ENCODE results near the gene GOLGA6L22.
"Not testable (repeated sequence)": the region's sequence is repeated elsewhere in the genome, so short reads cannot be mapped to it uniquely, and the experiment has no call there.

GOLGA6L22 gene

GRCh38 chr15:22458603-22459002 lies at the start of gene GOLGA6L22:
GOLGA6L22 (plus strand) TSS chr15:22458903; CDS start chr15:22458994, 91 bp downstream.
- not testable (repeated sequence) for DNase-seq (ENCODE audit: low spot score)

- not testable (repeated sequence) for DNase-seq (ENCODE audit: low spot score)
Measured at GRCh38 chr15:22417288-22417687, 41.4 kb upstream of the GOLGA6L22 start.

DNA sequence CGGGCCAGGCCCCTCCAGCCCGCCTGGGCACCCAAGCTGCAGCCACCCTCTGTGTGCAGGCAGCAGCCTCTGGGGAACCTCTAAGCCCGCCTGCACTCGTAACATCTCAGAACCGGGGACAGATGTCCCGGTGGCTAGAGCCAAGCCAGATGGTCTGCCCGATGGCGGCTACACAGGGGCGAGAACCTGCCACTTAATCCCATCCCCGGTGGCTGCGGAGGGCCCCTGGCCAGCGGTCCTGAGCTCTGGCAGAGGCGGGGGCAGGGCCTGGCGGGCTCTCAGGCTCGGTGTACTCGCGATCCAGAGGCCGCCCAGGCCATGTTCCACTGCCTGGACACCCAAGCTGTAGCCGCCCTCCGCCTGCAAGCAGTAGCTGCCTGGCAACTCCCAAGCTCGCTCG lies 40.9 kb upstream of the GOLGA6L22 start:
- DNase-seq (ENCODE audit: low spot score), result not testable (repeated sequence)

- DNase-seq (ENCODE audit: low spot score), result not testable (repeated sequence)
Measured at GRCh38 chr15:22418212-22418611, 40.5 kb upstream of the GOLGA6L22 start.

DNA sequence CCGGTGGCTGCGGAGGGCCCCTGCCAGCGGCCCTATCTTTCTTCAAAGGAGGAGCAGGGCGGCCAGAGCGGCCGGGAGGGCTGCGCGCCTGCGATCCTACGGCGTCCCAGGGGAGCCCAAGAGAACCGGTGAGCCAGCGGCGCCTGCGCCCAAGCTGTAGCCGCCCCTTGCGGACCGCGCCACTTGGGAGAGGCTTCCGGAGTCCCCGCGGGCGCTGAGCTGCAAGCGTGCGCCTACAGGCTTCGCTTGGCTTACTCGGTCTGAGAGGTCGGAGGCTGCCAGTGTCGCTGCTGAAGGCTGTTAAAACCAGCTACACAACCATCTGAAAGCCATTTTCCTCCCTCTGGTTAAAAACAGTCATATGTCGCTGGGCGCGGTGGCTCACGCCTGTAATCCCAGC lies 40.0 kb upstream of the GOLGA6L22 start:
- not testable (repeated sequence) for DNase-seq (ENCODE audit: low spot score)

DNA sequence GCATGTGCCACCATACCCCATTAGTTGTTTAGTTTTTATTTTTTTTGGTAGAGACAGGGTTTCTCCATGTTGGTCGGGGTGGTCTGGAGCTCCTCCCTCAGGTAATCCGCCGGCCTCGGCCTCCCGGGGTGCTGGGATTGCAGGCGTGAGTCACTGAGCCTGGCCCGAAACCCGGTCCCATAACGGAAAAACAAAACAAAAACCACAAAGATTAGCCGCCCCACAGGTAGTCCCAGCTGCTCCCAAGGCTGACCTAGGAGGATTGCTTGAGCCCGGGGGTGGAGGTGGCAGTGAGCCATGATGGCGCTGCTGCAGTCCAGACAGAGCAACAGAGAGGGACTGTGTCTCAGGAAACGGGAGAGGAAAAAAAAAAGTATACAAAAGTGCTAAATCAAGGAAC lies 38.4 kb upstream of the GOLGA6L22 start:
- DNase-seq (ENCODE audit: low spot score), result not testable (repeated sequence)

GRCh38 chr15:22429426-22429825 lies 29.3 kb upstream of the GOLGA6L22 start:
- not testable (repeated sequence) for DNase-seq (ENCODE audit: low spot score)

DNA sequence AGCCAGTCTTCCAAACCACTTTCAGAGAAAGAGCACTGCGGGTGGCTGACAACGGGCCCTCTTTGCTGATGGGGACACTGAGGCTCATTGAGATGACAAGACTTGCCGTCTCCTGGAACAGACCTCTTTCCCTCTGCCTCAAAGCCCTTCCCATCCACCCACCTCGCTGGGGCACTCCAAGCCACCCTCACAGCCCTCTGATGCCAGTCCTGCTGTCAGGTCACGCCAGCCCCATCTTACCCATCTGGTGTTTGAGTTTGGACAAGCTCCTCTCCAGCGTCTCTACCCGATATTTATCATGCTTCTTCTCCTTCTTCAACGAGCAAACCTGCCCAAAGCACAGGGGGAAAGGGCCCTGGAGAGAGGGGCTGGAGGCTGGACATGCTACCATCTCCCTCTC lies 27.0 kb upstream of the GOLGA6L22 start:
- DNase-seq (ENCODE audit: low spot score), result not testable (repeated sequence)

- not testable (repeated sequence) for DNase-seq (ENCODE audit: low spot score)
Measured at GRCh38 chr15:22494490-22495113, 35.9 kb downstream of the GOLGA6L22 start.

- not testable (repeated sequence) for DNase-seq (ENCODE audit: low spot score)
Measured at GRCh38 chr15:22497200-22497599, 38.5 kb downstream of the GOLGA6L22 start.

DNA sequence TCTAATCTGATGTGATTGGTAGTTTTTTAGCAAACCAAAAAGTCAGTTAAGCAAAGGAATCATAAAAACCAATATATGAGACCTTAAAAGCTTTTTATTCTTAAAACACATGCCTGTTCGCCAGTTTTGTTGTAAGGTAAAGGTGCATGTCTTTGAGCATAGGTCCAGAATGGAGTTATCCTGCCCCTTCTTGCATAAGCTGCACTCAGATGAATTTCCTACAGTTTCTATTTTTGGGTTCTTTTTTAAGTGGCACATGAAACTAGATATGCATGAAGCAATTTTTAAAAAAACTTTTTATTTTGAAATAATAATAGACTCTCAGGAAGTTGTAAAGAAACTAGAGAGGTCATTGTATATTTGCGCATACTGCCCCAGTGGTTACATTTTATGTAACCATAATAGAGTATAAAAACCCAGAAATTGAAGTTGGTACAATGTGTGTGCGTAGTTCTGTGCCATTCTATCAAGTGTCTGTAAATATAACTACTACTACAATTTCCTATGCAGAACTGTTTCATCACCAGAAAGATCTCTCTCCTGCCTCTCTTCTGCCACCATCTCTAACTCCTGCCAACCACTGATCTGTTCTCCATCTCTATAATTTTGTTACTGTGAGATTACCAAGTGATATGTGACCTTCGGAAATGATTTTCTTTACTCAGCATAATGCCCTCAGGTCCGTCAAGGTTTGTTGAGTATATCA lies 39.7 kb downstream of the GOLGA6L22 start:
- DNase-seq (ENCODE audit: low spot score), result not testable (repeated sequence)

DNA sequence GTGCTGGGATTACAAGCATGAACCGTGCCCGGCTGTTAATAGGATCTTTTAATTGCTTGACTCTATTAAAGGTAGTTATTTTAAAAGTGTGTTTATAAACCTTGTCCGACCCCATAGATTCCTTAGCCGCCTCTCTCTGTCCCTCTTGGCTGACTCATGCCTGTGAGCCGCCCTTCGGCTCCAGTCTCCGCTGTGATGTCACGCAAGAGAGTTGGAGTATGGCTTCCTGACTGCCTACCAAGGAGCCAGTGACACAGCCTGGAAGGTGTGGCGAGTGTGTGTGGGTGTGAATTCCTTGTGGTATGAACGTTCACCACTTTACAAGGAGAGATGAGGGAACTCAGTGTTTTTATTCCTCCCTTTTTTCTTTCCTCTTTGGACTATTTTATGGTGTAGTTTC lies 43.6 kb downstream of the GOLGA6L22 start:
- not testable (repeated sequence) for DNase-seq (ENCODE audit: low spot score)

DNA sequence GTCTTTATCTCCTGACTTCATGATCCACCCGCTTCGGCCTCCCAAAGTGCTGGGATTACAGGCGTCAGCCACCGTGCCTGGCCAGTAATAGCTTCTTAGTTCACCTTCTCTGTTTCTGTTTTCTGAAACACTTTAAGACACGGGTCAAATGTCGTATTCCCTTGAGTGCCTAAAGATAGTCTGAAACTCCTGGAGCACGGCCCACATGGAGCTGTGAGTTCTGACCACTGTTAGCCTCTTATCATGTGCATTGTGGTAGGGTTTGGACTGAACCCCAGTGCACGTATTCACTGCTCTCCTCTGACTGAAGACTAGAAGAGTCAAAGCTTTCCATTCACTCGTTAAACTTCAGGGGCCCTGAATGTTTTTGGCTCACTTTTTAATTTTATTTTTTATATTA lies 48.3 kb downstream of the GOLGA6L22 start:
- DNase-seq (ENCODE audit: low spot score), result not testable (repeated sequence)

GRCh38 chr15:22516140-22516539 lies 57.4 kb downstream of the GOLGA6L22 start:
- not testable (repeated sequence) for DNase-seq (ENCODE audit: low spot score)

All from HuH-7 (cell line).